MM.1S (cell line): ENCODE results near the gene ZCCHC2.

Source experiments
- DNase-seq: peaks from one replicate; pipeline ENCODE4 v3.0.0-alpha.2; 2015
- H2AFZ ChIP-seq: fragments of 300-600 bp; sonication (generic); 2 replicates; pipeline ENCODE4 v1.6.0; 2016; ENCODE audit warnings: antibody characterized with exemption, low read length
- H3F3A ChIP-seq: fragments of 300-600 bp; sonication (generic); 2 replicates; pipeline ENCODE4 v1.6.1; 2016; ENCODE audit warnings: mild to moderate bottlenecking, antibody characterized with exemption, low read length, moderate library complexity, mixed read lengths; ENCODE audit not compliant: insufficient read depth
- H3K27ac ChIP-seq: fragments of 300-600 bp; sonication (generic); 2 replicates; pipeline ENCODE4 v1.5.1; 2016; ENCODE audit warnings: mild to moderate bottlenecking, low read length
- H3K27me3 ChIP-seq: fragments of 300-600 bp; sonication (generic); replicated peaks from 2 replicates; pipeline ENCODE4 v1.6.0; 2016; ENCODE audit warnings: low read length; ENCODE audit not compliant: insufficient read depth
- H3K36me3 ChIP-seq: fragments of 300-600 bp; sonication (generic); replicated peaks from 2 replicates; pipeline ENCODE4 v1.6.1; 2016; ENCODE audit warnings: mild to moderate bottlenecking, low read length, mixed read lengths; ENCODE audit not compliant: insufficient read depth
- H3K4me1 ChIP-seq: fragments of 300-600 bp; sonication (generic); 2 replicates; pipeline ENCODE4 v1.6.1; 2016; ENCODE audit warnings: low read length, mixed read lengths
- H3K4me2 ChIP-seq: fragments of 300-600 bp; sonication (generic); 2 replicates; pipeline ENCODE4 v1.6.0; 2016; ENCODE audit warnings: low read depth, low read length
- H3K4me3 ChIP-seq: fragments of 300-600 bp; sonication (generic); 2 replicates; pipeline ENCODE4 v1.5.1; 2016; ENCODE audit warnings: low read length, mixed read lengths
- H3K79me2 ChIP-seq: fragments of 300-600 bp; sonication (generic); 2 replicates; pipeline ENCODE4 v1.6.1; 2016; ENCODE audit warnings: mixed run types, low read length, mixed read lengths
- H3K9ac ChIP-seq: fragments of 300-600 bp; sonication (generic); 2 replicates; pipeline ENCODE4 v1.6.1; 2016; ENCODE audit warnings: low read length, mixed read lengths
- H3K9me2 ChIP-seq: fragments of 300-600 bp; sonication (generic); replicated peaks from 2 replicates; pipeline ENCODE4 v1.6.1; 2016; ENCODE audit warnings: mild to moderate bottlenecking, low read length, mixed read lengths; ENCODE audit not compliant: insufficient read depth
- H3K9me3 ChIP-seq: fragments of 300-600 bp; sonication (generic); replicated peaks from 2 replicates; pipeline ENCODE4 v1.6.1; 2016; ENCODE audit warnings: mild to moderate bottlenecking, low read length, mixed read lengths; ENCODE audit not compliant: insufficient read depth
- H4K20me1 ChIP-seq: fragments of 300-600 bp; sonication (generic); 2 replicates; pipeline ENCODE4 v1.6.1; 2016; ENCODE audit warnings: mild to moderate bottlenecking, low read length, moderate library complexity, mixed read lengths; ENCODE audit not compliant: insufficient read depth
- EZH2 ChIP-seq: fragments of 300-600 bp; sonication (generic); optimal IDR thresholded peaks from 2 replicates; pipeline ENCODE3; 2017; ENCODE audit warnings: low read depth, mild to moderate bottlenecking, antibody characterized with exemption, low read length, mixed read lengths
- EZH2phosphoT487 ChIP-seq: fragments of 300-600 bp; sonication (generic); IDR thresholded peaks from 2 replicates; pipeline ENCODE4 v1.6.1; 2018; ENCODE audit warnings: antibody characterized with exemption, low read length
- TF ChIP-seq, protein P1 (sequence below): fragments of 300-600 bp; sonication (generic); IDR thresholded peaks from 2 replicates; pipeline ENCODE4 v1.5.1; 2016; ENCODE audit warnings: antibody characterized with exemption, low read length, mixed read lengths

ZCCHC2 gene

DNA sequence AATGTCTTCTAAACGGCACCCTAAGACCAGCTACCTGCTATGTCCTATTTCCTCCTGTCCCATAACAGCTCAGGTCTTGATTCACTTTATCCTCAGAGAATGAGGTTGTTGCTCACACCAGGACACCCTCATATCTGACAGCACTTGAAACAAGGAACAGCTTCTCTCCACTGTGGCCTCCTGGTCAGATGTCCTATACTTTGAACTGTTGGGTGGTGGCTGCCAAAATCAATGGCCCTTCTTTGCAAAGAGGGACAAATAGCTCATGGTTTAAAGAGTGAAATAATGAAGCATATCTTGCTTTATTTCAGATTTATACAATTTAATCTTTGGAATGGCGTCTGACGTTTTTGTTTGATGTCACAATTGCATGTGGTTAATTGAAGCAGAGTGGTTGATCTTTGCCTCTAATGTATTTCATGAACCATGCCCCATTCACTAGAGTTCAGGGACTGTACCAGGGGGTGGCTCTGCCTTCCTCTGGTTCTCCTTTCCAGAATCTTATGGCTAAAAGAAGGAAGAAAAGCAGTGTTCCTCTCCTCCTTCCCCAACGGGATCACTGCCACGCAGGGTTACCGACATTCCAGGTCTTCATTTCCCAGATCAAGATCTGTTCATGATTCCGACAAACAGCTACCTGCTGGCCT lies 24.1 kb upstream of the ZCCHC2 start:
- Histone ChIP-seq H2AFZ (no peak overlapping the region), H3K9me3 (no peaks in the 10 kb centered on the region), H3K4me2 (no peak overlapping the region), H3K36me3 (no peaks in the 10 kb centered on the region), H3K4me1 (no peaks in the 10 kb centered on the region), H3K27ac (no peak overlapping the region), H3K79me2 (no peaks in the 10 kb centered on the region), H3K4me3 (no peak overlapping the region), H3K9ac (no peak overlapping the region), H3F3A (no peaks in the 10 kb centered on the region), H4K20me1 (no peaks in the 10 kb centered on the region), H3K27me3 (peaks cover 52% of the 10 kb centered on the region), H3K9me2 (no peaks in the 10 kb centered on the region)
- TF ChIP-seq, protein P1, sequence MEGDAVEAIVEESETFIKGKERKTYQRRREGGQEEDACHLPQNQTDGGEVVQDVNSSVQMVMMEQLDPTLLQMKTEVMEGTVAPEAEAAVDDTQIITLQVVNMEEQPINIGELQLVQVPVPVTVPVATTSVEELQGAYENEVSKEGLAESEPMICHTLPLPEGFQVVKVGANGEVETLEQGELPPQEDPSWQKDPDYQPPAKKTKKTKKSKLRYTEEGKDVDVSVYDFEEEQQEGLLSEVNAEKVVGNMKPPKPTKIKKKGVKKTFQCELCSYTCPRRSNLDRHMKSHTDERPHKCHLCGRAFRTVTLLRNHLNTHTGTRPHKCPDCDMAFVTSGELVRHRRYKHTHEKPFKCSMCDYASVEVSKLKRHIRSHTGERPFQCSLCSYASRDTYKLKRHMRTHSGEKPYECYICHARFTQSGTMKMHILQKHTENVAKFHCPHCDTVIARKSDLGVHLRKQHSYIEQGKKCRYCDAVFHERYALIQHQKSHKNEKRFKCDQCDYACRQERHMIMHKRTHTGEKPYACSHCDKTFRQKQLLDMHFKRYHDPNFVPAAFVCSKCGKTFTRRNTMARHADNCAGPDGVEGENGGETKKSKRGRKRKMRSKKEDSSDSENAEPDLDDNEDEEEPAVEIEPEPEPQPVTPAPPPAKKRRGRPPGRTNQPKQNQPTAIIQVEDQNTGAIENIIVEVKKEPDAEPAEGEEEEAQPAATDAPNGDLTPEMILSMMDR = no peak
- TF ChIP-seq EZH2 (no peak), EZH2phosphoT487 (no peak)
- no peak for DNase-seq

DNA sequence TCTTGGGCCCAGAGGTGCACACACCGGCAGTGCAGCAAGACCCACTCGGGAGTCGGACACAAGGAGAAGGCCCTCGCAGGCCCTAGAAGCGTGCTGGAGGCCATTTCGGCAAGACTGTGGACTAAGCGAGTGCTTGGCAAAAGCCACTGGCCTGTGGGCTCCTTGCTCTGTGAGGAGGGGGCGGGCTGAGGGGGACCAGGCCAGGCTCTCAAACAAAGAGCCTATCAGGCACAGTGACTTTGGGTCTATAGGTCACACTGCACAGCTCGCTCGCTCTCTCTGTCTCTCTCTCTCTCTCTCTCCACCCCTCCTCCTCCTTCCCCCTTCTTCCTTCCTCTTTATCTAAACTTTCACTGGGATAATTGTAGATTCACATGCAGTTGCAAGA lies 23.6 kb upstream of the ZCCHC2 start:
- Histone ChIP-seq H3K4me2 (no peak overlapping the region), H3K79me2 (no peaks in the 10 kb centered on the region), H3K27ac (no peak overlapping the region), H2AFZ (no peak overlapping the region), H3K9me2 (no peaks in the 10 kb centered on the region), H3K4me1 (no peaks in the 10 kb centered on the region), H4K20me1 (no peaks in the 10 kb centered on the region), H3K9ac (no peak overlapping the region), H3F3A (no peaks in the 10 kb centered on the region), H3K4me3 (no peak overlapping the region), H3K27me3 (peaks cover 52% of the 10 kb centered on the region), H3K9me3 (no peaks in the 10 kb centered on the region), H3K36me3 (no peaks in the 10 kb centered on the region)
- TF ChIP-seq EZH2 (no peak), EZH2phosphoT487 (no peak)
- TF ChIP-seq, protein P1 = no peak
- DNase-seq = no peak

DNA sequence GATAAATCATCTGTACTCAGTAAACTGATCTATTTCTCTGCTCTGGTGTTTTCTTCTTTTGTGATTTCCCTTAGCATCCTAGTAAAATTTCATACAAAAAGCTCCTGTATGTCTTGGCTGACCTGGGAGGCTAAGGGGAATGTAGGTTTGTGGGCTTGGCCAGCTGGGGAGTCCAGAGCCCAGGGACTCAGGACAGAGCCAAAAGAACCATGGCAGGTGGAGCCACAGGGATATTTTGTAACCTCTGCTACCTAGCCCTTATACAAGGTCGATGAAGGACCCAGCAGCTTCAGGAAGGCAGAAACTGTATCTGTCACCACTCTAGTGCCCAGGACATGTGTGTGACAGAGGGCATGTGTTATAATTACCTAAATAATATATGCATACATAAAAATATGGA lies 22.7 kb upstream of the ZCCHC2 start:
- Histone ChIP-seq H3K4me3 (no peak overlapping the region), H3K27me3 (peaks cover 60% of the 10 kb centered on the region), H3K9me2 (no peaks in the 10 kb centered on the region), H3K27ac (no peak overlapping the region), H4K20me1 (no peaks in the 10 kb centered on the region), H3K36me3 (no peaks in the 10 kb centered on the region), H3K9me3 (no peaks in the 10 kb centered on the region), H3F3A (no peaks in the 10 kb centered on the region), H3K4me1 (no peaks in the 10 kb centered on the region), H2AFZ (no peak overlapping the region), H3K79me2 (no peaks in the 10 kb centered on the region), H3K9ac (no peak overlapping the region), H3K4me2 (no peak overlapping the region)
- no peak for DNase-seq
- no peak for TF ChIP-seq EZH2
- no peak for TF ChIP-seq EZH2phosphoT487
- TF ChIP-seq, protein P1 = no peak
